H4 (cell line): Measurements from ENCODE around the gene SPTBN2. TPM values are rescaled to one million over a fixed set of nuclear protein-coding genes. Genes with fewer than 3 reads are reported as not detected.
A peak's percentile ranks its signal among the peaks of the same experiment; 100 is the strongest.

ENCODE experiments used
- DNase-seq: peaks from one replicate; pipeline ENCODE4 v3.0.0-alpha.2; 2015; ENCODE audit warnings: low spot score
- total RNA-seq: library from RNA; depleted of rRNA; stranded (reverse); fragments of >200 nt; shearing (Covaris generic); gene quantifications from 2 replicates; pipeline ENCODE4 v1.2.3, GENCODE V29; 2014; rRNA removed

SPTBN2 gene
- total RNA-seq: 12.7 and 24.8 TPM in 2 replicates

- no peak for DNase-seq
These were observed at the start of gene SPTBN2 for GRCh38 chr11:66728693-66729385. Gene SPTBN2, minus strand, starts transcription at chr11:66729216. Its CDS starts 7,976 bp downstream, at chr11:66721240.

GRCh38 chr11:66768818-66769217, 39.8 kb upstream of the SPTBN2 start:
- no peak for DNase-seq

- no peak for DNase-seq
These were observed 39.1 kb upstream of the SPTBN2 start for GRCh38 chr11:66768088-66768521.

- DNase-seq: no peak
These were observed 38.6 kb upstream of the SPTBN2 start for GRCh38 chr11:66767666-66768065.

GRCh38 chr11:66766681-66767080, 37.7 kb upstream of the SPTBN2 start:
- no peak for DNase-seq

- no peak for DNase-seq
These were observed 33.1 kb upstream of the SPTBN2 start for GRCh38 chr11:66762088-66762487.

- DNase-seq: no peak
These were observed 23.1 kb upstream of the SPTBN2 start for GRCh38 chr11:66752148-66752547.

GRCh38 chr11:66749091-66749490, 20.1 kb upstream of the SPTBN2 start:
- no peak for DNase-seq

- DNase-seq: no peak
These were observed 18.5 kb upstream of the SPTBN2 start for GRCh38 chr11:66747480-66747879.

- DNase-seq: no peak
These were observed 16.6 kb upstream of the SPTBN2 start for GRCh38 chr11:66745356-66746235.

GRCh38 chr11:66744485-66745355, 15.7 kb upstream of the SPTBN2 start:
- peak; percentile 45 for DNase-seq

- no peak for DNase-seq
These were observed 14.4 kb upstream of the SPTBN2 start for GRCh38 chr11:66743271-66743968.

GRCh38 chr11:66741153-66741552, 12.1 kb upstream of the SPTBN2 start:
- DNase-seq: no peak

GRCh38 chr11:66739983-66740382, 11.0 kb upstream of the SPTBN2 start:
- no peak for DNase-seq

- no peak for DNase-seq
These were observed 5.2 kb upstream of the SPTBN2 start for GRCh38 chr11:66734215-66734614.

- no peak for DNase-seq
These were observed 431 bp upstream of the SPTBN2 start for GRCh38 chr11:66729447-66729846.

GRCh38 chr11:66728038-66728692, 851 bp downstream of the SPTBN2 start:
- DNase-seq: no peak

GRCh38 chr11:66727282-66728037, 1.6 kb downstream of the SPTBN2 start:
- no peak for DNase-seq

- DNase-seq: peak; percentile 54
These were observed 3.4 kb downstream of the SPTBN2 start for GRCh38 chr11:66725647-66726046.

GRCh38 chr11:66725114-66725513, 3.9 kb downstream of the SPTBN2 start:
- DNase-seq: no peak
